GM19240 (cell line): Measurements from ENCODE around the gene HSP90AB1.
"Not testable (repeated sequence)": the region's sequence is repeated elsewhere in the genome, so short reads cannot be mapped to it uniquely, and the experiment has no call there.

ENCODE experiments used
- DNase-seq: peaks from one replicate; pipeline ENCODE4 v3.0.0; 2011; ENCODE audit warnings: low spot score; ENCODE audit not compliant: insufficient read length

Gene HSP90AB1

DNA sequence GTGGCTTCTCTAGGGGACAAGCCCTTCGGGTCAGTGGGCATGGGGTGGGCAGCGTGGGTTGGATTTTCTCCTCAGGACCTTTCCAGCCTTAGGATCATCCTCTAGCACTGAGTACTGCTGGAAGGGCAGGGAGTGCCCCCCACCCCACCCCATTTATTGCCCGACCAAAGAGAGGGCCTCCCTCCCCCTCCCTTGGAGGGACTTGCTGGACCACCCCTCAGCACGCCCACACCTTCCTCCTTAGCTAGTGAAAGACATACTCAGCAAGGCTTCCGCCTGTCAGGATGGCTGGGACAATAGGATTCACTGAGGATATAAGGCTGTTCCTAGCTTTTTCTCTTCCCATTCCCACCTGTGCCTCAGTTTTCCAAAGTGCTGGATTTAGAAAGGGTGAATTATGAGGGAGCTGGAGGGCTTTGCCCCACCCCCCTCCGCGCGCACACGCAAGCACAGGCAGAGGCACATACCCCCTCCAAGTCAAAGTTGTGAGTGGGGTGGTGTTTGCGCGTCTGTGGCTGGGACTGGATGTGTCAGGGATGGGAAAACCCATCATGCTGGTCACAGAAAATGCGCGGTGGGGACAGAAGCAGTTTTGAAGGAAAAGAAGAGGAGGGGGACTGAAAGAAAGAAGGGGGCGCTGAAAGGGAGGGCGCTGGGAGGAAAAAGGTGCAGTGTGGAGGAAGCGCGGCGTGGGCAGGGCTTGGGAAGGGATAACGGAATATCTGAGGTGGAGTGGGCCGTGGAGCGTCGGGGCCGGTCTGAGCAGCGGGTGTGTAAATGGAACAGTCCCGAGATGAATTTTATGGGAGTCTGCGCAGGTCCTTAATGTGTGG lies 24.2 kb upstream of the HSP90AB1 start:
- DNase-seq, result no peak

DNA sequence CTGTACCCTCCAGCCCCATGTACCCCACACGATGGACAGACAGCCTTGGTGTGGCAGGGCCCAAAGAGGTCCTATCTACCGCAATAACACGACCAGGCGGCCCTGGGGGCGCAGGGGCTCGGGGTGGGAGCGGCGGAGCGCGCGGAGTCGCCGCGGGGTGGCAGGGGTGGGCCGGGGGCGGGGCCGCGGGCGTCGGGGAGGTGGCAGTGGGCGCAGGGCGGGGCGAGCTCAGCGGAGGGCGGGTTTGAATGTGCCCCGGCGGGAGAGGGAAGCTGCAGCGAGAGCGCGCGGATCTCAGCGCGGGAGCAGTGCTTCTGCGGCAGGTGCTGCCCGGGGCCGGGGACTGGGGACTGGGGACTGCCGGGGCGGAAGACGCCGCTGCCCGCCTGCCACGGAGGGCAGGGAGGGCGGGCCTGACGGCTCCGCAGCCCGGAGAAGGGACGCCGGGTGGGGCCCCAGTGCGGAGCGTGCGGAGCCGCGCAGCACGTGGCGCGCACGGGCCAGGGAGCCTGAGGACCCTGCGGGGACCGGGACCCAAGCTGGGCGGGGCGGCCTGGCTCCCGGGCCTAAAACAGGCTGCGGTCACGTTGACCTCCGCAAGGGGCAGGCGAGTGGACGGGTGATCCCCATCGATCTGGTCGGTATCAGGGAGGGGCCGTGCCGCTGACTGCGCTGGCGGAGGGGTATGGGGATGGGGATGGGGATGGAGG lies 23.4 kb upstream of the HSP90AB1 start, which contains the start of gene SLC29A1:
SLC29A1 (plus strand) TSS at position 277 of the 710 bp plus-strand sequence. CDS start 3,719 bp downstream, outside the sequence.
- DNase-seq, result peak; percentile 88

DNA sequence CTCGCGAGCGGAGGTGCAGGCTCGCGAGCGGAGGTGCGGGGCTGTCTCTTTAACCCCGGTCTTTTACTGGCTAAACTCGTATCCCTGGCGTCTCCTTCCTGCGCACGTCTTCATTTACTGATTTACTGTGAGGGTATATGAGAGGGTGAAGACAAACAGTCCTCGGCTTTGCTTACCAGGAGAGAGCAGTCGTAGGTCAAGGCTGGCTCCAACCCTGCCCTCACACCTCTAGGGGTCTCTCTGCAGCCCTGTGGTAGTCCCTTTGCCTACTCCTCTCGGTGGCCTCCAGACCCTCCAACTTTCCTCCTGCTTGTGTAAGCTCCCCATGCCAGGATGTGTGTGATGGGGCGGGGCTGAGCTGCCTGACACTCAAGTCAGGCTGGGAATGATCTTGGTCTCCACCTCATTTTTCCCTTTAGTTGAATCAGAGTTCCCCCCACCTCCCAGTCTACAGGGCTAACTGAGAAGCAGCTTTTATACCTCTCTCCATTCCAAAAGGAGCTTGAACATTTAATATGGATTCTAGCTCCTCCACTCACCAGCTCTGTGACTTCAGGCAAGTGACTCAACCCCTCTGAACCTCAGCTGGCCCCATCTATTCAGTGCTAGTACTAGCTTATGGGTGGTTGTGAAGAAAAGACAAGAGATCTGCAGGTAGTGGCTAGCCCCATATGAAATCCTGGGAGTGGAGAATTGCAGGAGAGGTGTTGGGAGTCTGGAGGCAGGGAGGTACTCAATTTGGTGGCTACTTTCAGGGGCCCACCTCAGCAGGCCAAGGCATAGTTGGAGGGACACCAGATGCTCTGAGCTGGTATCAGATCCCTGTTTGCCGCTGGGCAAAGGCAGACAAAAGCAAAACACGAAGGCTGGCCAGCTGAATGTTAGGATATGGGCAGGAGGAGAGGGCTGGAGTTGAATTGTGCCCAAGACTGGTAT lies 22.6 kb upstream of the HSP90AB1 start:
- DNase-seq, result no peak

DNA sequence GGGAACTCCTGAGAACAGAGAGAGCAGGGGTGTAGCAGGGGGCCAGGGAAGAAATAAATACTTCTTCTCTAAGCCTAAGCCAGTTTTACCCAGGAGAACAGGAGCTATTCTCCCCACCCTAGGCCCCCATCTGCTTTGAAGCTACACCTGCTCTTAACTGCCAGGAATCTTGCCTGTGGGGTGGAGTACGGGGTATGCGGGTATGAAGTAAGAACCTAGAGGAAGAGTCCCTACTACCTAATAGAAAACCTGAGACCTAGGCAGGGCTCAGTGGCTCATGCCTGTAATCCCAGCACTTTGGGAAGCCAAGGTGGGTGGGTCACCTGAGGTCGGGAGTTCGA lies 22.0 kb upstream of the HSP90AB1 start:
- no peak for DNase-seq

DNA sequence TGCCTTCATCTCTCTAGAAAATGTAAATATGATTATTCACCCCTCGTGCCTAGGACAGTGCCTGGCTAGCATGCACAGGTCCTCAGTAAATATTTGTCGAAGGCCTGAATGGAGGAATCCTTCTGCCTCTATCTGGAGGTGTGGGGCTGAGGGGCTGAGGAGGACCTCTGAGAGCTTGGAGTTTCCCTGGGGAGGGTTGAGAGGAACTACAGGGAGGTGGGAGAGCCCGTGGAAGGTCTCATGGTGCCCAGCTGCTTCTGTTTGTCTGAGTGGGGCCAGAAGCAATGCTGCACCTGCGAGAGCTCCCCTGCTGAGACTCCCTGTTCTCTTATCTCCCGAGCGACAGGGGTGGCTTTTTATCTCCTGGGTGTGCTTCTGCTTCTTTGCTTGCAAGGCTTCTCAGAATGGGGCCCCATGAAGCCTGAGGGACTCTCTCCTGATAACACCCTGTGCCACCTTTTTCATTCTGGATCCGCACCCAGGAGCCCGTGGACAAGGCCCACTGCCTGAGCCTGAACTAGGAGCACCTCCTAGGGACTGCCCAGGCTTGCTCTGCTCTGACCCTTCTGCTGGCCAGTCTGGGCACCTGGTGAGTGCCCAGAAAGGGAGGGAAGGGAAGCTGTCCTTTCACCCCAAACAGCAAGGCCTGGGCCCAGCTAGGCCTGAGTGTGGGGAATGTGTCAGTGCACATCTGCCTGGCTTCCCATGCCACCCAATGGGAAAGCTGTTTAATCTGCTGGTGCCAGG lies 21.1 kb upstream of the HSP90AB1 start:
- no peak for DNase-seq

DNA sequence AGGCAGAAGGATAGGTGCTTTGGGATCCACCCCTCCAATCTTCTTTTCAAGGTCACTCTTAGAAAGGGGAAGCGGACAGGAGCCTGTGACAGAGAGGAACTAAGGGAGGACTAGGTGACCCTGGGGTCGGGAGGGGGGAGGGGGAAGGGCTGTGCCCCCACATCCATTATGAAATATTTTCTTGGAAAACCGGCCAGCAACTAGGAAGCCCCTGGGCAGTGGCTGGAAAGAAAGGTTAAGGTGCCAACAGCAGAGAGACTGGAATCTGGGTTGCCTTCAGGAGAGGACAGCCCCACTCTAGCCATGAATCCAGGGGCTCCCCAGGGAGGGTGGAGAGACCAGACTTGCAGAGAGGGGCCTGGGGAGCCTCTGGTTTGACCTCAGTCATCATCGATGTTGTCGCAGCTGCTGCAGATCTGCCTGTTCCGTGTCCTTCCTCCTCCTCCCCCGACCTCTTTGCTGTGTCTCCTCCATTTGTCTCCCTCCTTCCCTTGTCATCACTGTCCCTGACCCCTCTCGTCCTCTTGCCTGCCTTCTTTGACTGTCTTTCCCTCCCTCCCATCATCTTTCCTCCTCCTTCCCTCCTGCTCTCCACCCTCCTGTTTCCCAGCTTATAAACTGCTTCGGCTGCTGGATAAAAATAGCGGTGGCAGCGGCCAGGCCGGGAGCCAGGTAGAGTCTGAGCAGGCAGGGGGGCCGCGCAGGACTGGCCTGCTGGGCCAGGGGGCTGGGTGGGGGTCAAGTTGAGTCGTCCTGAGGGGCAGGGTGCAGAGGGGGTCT lies 20.3 kb upstream of the HSP90AB1 start:
- no peak for DNase-seq

DNA sequence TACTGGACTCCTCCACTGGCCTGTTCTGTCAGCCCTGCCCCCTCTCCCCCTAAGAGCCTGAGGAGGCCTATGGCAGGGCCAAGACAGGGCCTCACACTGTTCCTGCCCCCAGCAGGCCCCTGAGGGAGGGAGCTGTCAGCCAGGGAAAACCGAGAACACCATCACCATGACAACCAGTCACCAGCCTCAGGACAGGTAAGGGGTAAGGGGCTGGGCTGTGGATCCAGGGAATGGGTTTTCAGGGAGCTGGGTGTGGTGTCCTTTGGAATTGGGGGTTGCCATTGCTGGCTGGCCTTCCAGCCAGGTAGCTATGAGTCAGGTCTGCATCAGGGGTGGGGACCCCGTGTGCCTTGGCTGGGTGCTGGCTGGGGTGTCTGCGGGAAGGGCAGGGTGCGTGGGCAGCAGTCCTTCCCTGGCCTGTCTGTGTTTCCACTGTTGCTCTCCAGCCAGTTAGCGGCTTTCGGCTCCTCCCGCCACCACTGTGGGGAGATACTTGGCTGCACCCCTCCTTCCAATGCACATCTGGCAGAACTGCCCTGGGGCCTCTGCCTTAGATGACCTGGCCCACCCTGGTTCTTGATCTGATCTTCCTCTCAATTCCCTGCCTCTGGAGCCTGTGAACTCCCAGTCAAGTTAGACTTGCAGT lies 19.6 kb upstream of the HSP90AB1 start:
- DNase-seq, result no peak

DNA sequence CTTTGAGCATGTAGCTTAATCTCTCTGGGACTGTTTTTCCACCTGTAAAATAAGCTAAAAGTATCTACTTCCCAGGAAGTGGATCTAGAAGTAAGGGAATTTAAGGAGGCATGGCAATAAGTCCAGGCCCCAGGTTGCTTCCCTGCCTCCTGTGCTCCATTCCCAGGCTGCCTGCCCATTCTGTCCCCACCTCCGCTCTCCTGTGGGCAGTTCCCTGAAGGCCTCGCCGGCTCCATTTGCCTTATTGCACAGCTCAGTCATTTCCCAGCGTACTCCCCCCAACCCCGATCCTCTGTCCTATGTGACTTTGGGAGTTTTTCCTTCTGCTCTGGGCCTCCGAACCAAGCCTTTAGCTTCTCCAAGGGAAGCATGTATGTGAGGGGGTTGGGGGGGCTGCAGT lies 18.9 kb upstream of the HSP90AB1 start:
- no peak for DNase-seq

DNA sequence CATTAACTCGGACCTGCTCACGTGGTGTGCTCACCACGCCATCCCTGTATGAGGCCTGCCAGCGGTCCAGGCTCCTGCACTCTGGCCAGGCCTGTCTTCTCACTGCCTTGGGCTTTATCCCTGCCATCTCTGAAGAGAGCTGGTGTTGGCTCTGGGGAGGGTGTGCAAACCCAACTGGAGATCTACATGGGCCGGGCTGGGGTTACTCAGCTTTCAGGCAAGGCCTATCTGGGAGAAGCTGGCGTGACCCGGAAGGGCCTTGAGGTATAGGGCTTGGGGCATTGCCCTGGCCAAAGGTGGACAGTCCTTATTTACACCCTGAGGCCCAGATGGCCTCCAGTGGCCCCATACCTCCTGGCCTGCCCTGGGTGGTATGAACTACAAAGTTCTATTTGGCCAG lies 18.5 kb upstream of the HSP90AB1 start:
- DNase-seq, result no peak

DNA sequence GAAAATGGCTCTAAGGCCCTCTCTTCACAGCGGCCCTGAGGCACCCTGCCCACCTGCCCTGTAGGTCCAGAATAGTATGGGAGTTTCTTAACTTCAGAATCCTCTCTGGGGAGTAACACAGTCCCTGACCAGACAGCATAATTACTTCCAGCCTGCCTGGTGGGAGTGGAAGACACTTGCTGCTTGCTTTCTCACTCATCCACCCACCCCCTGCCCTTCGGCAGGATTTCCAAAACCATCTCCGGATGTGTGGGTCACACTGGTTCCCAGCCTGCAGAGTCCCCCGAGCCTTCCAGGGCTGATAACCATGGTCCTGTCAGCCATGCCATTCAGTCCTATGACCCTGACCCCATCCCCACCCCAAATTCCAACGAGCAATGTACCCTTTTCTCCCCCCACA lies 18.1 kb upstream of the HSP90AB1 start:
- DNase-seq, result no peak

DNA sequence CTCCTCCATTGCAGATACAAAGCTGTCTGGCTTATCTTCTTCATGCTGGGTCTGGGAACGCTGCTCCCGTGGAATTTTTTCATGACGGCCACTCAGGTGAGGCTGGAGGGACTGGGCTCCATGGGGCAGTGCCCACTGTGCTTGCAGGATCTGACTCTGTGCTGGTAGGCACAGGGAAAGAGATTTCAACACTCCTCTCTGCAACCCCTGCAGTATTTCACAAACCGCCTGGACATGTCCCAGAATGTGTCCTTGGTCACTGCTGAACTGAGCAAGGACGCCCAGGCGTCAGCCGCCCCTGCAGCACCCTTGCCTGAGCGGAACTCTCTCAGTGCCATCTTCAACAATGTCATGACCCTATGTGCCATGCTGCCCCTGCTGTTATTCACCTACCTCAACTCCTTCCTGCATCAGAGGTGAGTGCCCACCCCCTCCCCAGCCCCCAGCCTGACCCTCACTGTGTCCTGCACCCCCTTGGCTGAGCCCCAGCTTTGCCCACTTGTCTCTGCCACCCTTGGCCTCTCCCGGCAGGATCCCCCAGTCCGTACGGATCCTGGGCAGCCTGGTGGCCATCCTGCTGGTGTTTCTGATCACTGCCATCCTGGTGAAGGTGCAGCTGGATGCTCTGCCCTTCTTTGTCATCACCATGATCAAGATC lies 17.4 kb upstream of the HSP90AB1 start:
- DNase-seq, result no peak

DNA sequence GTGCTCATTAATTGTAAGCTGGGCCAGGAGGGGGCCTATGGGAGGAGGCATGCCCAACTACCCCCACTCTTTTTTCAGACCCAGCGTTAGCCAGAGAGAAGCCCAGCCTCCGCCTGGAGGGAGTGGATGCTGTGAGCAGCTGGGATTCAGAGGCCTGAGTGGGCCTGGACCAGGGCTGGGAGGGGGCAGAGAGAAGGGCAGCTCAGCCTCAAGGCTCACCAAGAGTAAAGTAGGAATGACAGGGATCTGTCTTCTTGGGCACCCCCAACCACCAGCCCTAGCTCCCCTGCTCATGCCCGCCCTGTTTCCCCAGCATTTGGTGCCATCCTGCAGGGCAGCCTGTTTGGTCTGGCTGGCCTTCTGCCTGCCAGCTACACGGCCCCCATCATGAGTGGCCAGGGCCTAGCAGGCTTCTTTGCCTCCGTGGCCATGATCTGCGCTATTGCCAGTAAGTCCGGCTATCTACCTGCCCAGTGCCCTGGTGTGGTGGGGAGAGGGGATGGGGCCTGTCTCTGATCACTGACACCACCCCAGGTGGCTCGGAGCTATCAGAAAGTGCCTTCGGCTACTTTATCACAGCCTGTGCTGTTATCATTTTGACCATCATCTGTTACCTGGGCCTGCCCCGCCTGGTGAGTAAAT lies 16.7 kb upstream of the HSP90AB1 start:
- DNase-seq, result no peak

DNA sequence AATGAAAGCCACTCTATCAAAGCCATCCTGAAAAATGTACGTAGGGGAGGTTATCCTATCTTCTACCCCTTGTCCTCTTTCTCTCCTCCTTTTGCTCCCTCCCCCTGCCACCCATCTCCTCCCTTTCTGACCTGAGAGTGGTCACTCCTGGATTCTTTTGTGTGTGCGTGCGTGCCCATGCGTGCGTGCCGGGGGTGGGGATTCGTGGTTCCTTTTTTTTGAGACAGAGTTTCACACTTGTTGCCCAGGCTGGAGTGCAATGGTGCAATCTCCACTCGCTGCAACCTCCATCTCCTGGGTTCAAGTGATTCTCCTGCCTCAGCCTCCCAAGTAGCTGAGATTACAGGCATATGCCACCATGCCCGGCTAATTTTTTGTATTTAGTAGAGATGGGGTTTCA lies 15.5 kb upstream of the HSP90AB1 start:
- DNase-seq, result not testable (repeated sequence)

DNA sequence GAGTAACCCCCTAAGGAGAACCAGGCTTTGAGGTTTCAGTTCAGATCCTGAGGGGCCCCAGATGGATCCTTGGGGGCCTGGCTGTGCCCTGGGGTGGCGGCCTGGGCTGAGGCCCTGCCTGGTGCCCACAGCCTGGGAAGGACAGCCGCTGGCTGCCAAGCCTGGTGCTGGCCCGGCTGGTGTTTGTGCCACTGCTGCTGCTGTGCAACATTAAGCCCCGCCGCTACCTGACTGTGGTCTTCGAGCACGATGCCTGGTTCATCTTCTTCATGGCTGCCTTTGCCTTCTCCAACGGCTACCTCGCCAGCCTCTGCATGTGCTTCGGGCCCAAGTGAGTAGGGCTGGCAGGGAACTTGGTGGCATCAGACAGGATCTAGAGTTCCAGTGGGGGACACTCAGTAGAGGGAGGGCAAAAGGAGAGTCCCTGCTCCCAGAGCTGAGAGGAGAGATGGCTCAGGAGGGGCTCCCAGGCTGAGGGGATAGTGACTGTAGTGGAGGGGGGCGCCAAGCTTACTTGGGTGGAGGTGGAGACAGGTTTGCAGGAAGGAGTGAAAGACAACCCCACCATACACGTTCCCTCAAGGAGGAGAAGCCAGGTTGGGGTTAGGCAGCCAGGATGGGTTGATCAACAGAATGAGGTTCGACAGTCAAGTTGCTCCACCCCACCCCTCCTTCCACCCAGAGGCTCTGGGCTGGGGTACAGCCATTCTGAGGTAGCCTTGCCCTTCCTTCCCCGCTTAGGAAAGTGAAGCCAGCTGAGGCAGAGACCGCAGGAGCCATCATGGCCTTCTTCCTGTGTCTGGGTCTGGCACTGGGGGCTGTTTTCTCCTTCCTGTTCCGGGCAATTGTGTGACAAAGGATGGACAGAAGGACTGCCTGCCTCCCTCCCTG lies 14.0 kb upstream of the HSP90AB1 start:
- no peak for DNase-seq

DNA sequence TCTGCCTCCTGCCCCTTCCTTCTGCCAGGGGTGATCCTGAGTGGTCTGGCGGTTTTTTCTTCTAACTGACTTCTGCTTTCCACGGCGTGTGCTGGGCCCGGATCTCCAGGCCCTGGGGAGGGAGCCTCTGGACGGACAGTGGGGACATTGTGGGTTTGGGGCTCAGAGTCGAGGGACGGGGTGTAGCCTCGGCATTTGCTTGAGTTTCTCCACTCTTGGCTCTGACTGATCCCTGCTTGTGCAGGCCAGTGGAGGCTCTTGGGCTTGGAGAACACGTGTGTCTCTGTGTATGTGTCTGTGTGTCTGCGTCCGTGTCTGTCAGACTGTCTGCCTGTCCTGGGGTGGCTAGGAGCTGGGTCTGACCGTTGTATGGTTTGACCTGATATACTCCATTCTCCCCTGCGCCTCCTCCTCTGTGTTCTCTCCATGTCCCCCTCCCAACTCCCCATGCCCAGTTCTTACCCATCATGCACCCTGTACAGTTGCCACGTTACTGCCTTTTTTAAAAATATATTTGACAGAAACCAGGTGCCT lies 13.3 kb upstream of the HSP90AB1 start:
- no peak for DNase-seq

DNA sequence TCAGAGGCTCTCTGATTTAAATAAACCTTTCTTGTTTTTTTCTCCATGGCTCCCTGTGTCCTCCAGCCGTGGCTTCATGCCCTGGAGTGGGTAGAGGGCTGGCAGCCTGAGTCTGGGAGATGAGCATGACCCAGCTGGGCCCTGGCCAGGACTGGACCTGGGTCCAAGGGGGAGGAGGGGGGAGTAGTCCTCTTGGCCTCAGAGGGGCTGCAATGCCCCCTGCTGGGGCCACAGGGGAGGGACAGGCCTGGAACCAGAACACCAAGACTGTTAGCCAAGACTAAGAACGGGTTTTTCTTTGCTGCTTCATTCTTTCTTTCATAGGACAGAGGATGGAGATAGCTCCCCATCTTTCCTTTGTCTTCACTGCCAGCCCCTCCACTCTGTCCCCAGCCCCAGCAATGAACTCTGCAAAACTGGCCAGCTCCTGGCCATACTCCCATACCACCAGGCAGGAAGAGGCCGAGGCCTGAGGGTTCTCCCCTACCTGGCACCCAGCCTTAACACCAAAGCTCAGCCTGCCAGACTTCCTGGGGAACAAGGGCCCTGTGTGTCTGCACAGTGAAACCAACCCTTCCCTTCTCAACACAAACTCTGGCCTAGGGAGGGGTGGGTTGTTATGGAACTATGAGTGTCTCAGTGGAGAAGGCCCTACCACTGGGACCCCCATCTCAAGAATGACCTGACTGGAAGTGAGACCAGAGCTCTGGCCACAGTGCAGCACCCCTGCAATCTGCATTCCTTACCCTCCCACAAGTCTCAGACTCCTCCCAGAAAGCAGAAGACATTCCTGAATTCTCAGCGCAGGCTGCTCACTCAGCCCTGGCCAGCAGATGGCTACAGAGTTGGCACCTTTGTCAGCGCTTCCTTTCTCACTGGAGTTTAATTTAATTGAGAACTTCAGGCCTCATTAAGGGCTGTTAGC lies 12.5 kb upstream of the HSP90AB1 start:
- no peak for DNase-seq
